Measurements from ENCODE around the gene LHX2.

LHX2 gene

DNA sequence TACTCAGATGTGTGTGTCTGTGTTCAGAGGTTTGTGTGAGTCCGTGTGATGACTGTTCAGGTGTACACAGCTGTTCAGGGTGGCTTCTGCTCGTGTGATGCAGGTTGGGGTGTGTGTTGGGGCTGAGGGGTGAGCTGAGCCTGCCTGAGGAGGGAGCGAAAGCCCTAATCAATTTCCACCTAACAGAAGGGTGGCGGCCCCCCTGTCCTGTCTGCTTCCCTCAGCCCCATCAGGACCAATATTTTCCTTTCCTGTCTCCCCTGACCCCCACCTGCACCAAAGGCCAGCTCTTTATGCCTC lies 30.2 kb downstream of the LHX2 start:
- Histone ChIP-seq H4K20me1 (ENCODE audit: insufficient read depth) (no peaks in the 10 kb centered on the region), H3K4me3 (IDR thresholded peaks at IDR 0.05; ENCODE audit: insufficient read depth, low read depth, low read length) (no peak overlapping the region), H3K4me1 (ENCODE audit: low read depth, poor library complexity, severe bottlenecking) (no peaks in the 10 kb centered on the region), H3K9ac (no peak overlapping the region), H3K27ac (no peak overlapping the region), H3K36me3 (ENCODE audit: insufficient read depth) (no peaks in the 10 kb centered on the region), H3K4me2 (no peak overlapping the region; the same call in 1 of the 2 replicates), H3K79me2 (ENCODE audit: insufficient read depth, low read depth) (no peaks in the 10 kb centered on the region), H3K27me3 (ENCODE audit: insufficient read depth, low read depth) (peaks cover 3% of the 10 kb centered on the region; the same call in 1 of the 2 replicates), H2AFZ (ENCODE audit: low read depth) (no peak overlapping the region)
- TF ChIP-seq, protein P1, sequence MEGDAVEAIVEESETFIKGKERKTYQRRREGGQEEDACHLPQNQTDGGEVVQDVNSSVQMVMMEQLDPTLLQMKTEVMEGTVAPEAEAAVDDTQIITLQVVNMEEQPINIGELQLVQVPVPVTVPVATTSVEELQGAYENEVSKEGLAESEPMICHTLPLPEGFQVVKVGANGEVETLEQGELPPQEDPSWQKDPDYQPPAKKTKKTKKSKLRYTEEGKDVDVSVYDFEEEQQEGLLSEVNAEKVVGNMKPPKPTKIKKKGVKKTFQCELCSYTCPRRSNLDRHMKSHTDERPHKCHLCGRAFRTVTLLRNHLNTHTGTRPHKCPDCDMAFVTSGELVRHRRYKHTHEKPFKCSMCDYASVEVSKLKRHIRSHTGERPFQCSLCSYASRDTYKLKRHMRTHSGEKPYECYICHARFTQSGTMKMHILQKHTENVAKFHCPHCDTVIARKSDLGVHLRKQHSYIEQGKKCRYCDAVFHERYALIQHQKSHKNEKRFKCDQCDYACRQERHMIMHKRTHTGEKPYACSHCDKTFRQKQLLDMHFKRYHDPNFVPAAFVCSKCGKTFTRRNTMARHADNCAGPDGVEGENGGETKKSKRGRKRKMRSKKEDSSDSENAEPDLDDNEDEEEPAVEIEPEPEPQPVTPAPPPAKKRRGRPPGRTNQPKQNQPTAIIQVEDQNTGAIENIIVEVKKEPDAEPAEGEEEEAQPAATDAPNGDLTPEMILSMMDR (conservative IDR thresholded peaks at IDR 0.05; ENCODE audit: low read depth, low read length) = no peak

- peaks cover 3% of the 10 kb centered on the region; the same call in 1 of the 2 replicates for H3K27me3 ChIP-seq (ENCODE audit: insufficient read depth, low read depth)
- no peaks in the 10 kb centered on the region for H3K79me2 ChIP-seq (ENCODE audit: insufficient read depth, low read depth)
- H3K4me1 ChIP-seq (ENCODE audit: low read depth, poor library complexity, severe bottlenecking) = no peaks in the 10 kb centered on the region
- no peak overlapping the region for H3K27ac ChIP-seq
- TF ChIP-seq, protein P1 (conservative IDR thresholded peaks at IDR 0.05; ENCODE audit: low read depth, low read length) = no peak
- H3K36me3 ChIP-seq (ENCODE audit: insufficient read depth) = no peaks in the 10 kb centered on the region
- no peak overlapping the region for H3K9ac ChIP-seq
- no peak overlapping the region for H3K4me2 ChIP-seq
- H3K4me3 ChIP-seq (IDR thresholded peaks at IDR 0.05; ENCODE audit: insufficient read depth, low read depth, low read length) = no peak overlapping the region
- no peak overlapping the region for H2AFZ ChIP-seq (ENCODE audit: low read depth)
- no peaks in the 10 kb centered on the region for H4K20me1 ChIP-seq (ENCODE audit: insufficient read depth)
Observed at GRCh38 chr9:124042201-124042721, 30.7 kb downstream of the LHX2 start.

- no peak overlapping the region for H3K4me2 ChIP-seq
- H4K20me1 ChIP-seq (ENCODE audit: insufficient read depth) = no peaks in the 10 kb centered on the region
- H3K4me1 ChIP-seq (ENCODE audit: low read depth, poor library complexity, severe bottlenecking) = no peaks in the 10 kb centered on the region
- H2AFZ ChIP-seq (ENCODE audit: low read depth) = no peak overlapping the region
- no peaks in the 10 kb centered on the region for H3K79me2 ChIP-seq (ENCODE audit: insufficient read depth, low read depth)
- TF ChIP-seq, protein P1 (conservative IDR thresholded peaks at IDR 0.05; ENCODE audit: low read depth, low read length) = no peak
- H3K27ac ChIP-seq = no peak overlapping the region
- H3K27me3 ChIP-seq (ENCODE audit: insufficient read depth, low read depth) = peaks cover 3% of the 10 kb centered on the region
- H3K9ac ChIP-seq = no peak overlapping the region
- no peak overlapping the region for H3K4me3 ChIP-seq (IDR thresholded peaks at IDR 0.05; ENCODE audit: insufficient read depth, low read depth, low read length)
- no peaks in the 10 kb centered on the region for H3K36me3 ChIP-seq (ENCODE audit: insufficient read depth)
Observed at GRCh38 chr9:124044448-124044847, 32.9 kb downstream of the LHX2 start.

- H3K4me1 ChIP-seq (ENCODE audit: low read depth, poor library complexity, severe bottlenecking) = no peaks in the 10 kb centered on the region
- no peaks in the 10 kb centered on the region for H3K79me2 ChIP-seq (ENCODE audit: insufficient read depth, low read depth)
- no peaks in the 10 kb centered on the region for H3K36me3 ChIP-seq (ENCODE audit: insufficient read depth)
- peaks cover 3% of the 10 kb centered on the region for H3K27me3 ChIP-seq (ENCODE audit: insufficient read depth, low read depth)
- H3K4me2 ChIP-seq = no peak overlapping the region
- no peak overlapping the region for H3K4me3 ChIP-seq (IDR thresholded peaks at IDR 0.05; ENCODE audit: insufficient read depth, low read depth, low read length)
- no peak overlapping the region for H3K27ac ChIP-seq
- no peak overlapping the region for H3K9ac ChIP-seq
- H4K20me1 ChIP-seq (ENCODE audit: insufficient read depth) = no peaks in the 10 kb centered on the region
- TF ChIP-seq, protein P1 (conservative IDR thresholded peaks at IDR 0.05; ENCODE audit: low read depth, low read length) = no peak
- no peak overlapping the region for H2AFZ ChIP-seq (ENCODE audit: low read depth)
Observed at GRCh38 chr9:124045076-124045829, 33.7 kb downstream of the LHX2 start.
